ENCODE measurements around the gene MAPKBP1.
"Not testable (repeated sequence)": the region's sequence is repeated elsewhere in the genome, so short reads cannot be mapped to it uniquely, and the experiment has no call there.

The MAPKBP1 gene

DNA sequence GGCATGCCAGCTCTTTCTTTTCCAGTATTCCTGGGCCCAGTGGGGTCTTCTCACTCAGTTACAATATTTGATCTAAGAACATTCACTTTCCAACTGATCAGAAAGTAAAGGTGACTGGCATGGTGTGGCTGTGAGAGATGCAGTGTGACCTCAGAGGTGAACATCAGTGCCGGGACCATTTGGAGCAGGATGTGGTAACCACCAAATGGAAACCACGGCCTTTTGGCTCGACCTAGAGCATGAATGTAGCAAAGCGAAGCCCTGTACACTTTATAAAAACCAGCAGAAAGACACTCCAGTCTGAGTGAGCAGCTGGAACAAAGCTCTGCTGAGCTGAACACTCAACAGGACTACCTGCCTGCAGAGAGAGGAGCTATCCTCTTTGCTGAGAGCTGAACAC, 57.0 kb downstream of the MAPKBP1 start:
- H3K4me1 ChIP-seq (ENCODE audit: control insufficient read depth, insufficient read depth, low read length), result peaks cover 13% of the 10 kb centered on the region
- H3K4me2 ChIP-seq (ENCODE audit: low read length), result not testable (repeated sequence)

DNA sequence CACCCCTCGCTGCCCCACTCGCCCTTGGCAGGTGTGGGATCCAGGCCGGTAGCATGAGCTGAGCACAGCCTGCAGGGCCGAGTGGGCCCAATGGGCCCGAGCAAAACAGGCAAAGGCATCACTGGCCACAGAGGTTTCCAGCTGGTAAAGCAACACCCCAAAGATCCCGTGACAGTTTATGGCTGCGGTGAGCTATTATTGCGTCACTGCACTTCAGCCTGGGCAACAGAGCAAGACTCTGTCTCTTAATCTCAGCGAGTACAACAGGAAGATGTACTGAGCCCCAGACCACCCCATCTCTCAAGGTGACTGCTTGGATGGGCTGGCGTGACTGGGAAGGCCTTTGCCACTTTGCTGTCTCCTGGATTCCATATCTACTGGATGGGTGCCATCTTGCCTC, 57.9 kb downstream of the MAPKBP1 start:
- Histone ChIP-seq H3K4me2 (ENCODE audit: low read length) (no peak overlapping the region), H3K4me1 (ENCODE audit: control insufficient read depth, insufficient read depth, low read length) (peaks cover 12% of the 10 kb centered on the region), H3K9ac (ENCODE audit: low read depth, low read length) (no peak overlapping the region), H3K4me3 (ENCODE audit: low read length) (no peak overlapping the region), H3K9me3 (replicated peaks; ENCODE audit: low read length) (no peaks in the 10 kb centered on the region), H3K27me3 (ENCODE audit: control insufficient read depth, insufficient read depth, low read length) (no peaks in the 10 kb centered on the region), H3K36me3 (ENCODE audit: insufficient read depth, low read length) (no peaks in the 10 kb centered on the region)

More for the DNA sequence above, 57.0 kb downstream of the MAPKBP1 start:
- not testable (repeated sequence) for H3K27me3 ChIP-seq (ENCODE audit: control insufficient read depth, insufficient read depth, low read length); H3K4me3 ChIP-seq (ENCODE audit: low read length); H3K9me3 ChIP-seq (replicated peaks; ENCODE audit: low read length); H3K36me3 ChIP-seq (ENCODE audit: insufficient read depth, low read length); H3K9ac ChIP-seq (ENCODE audit: low read depth, low read length)

DNA sequence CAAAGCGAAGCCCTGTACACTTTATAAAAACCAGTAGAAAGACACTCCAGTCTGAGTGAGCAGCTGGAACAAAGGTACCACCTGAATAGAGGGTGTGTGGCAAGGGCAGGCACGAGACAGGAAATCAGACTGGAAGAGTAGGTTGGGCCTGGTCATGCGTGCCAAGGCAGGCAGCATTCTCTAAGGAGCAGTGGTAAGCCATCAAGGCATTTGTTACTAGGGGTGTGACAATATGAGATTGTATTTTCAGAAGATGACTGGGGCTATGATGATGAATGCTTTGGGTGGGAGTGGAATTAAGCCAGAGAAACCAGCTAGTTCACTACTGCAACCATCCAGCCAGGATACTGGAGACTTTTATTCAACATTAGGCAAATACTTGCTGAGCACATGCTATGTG, 58.6 kb downstream of the MAPKBP1 start:
- no peaks in the 10 kb centered on the region for H3K27me3 ChIP-seq (ENCODE audit: control insufficient read depth, insufficient read depth, low read length)
- no peaks in the 10 kb centered on the region for H3K36me3 ChIP-seq (ENCODE audit: insufficient read depth, low read length)
- peaks cover 8% of the 10 kb centered on the region for H3K4me1 ChIP-seq (ENCODE audit: control insufficient read depth, insufficient read depth, low read length)
- no peak overlapping the region for H3K4me2 ChIP-seq (ENCODE audit: low read length)
- H3K4me3 ChIP-seq (ENCODE audit: low read length), result no peak overlapping the region
- no peaks in the 10 kb centered on the region for H3K9me3 ChIP-seq (replicated peaks; ENCODE audit: low read length)
- H3K9ac ChIP-seq (ENCODE audit: low read depth, low read length), result no peak overlapping the region

DNA sequence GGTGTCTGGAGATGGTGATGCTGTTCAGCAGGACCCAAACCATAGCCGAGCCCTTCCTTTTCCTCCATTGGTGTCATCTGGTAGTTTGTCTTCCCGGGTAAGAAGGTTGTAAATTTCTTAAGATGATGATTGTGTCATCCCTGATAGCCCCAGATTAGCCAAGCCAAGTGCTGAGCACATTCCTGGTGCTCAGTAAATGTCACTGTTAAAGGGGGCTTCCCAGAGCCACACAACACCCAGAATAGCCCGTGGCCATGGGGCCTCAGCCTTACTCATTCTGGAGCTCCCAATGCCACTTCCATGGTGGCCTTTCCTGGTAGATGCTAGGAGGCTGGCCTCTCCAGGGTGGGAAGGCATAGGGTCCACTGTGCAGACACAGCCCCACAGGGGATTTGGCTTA, 59.8 kb downstream of the MAPKBP1 start:
- Histone ChIP-seq H3K36me3 (ENCODE audit: insufficient read depth, low read length) (no peaks in the 10 kb centered on the region), H3K4me1 (ENCODE audit: control insufficient read depth, insufficient read depth, low read length) (peaks cover under 1% of the 10 kb centered on the region)

DNA sequence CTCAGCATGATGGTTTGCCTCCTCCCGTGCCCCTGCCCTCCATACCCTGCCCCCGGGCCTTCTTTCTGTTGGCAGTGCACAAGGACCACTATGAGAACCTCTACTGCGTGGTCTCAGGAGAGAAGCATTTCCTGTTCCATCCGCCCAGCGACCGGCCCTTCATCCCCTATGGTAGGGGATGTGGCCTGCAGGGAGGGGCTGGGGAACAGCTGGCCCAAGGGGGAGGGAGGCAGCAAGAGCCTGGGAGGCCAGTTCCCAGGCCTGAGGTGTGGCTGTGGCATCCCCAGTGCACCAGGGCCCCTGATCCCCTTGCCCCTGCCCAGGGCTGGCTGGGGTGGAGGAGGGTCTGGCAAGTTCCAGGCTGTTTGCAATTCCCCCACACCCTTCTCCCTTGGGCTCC, 61.8 kb downstream of the MAPKBP1 start:
- H3K9ac ChIP-seq (ENCODE audit: low read depth, low read length), result no peak overlapping the region
- no peaks in the 10 kb centered on the region for H3K4me1 ChIP-seq (ENCODE audit: control insufficient read depth, insufficient read depth, low read length)
- no peak overlapping the region for H3K4me2 ChIP-seq (ENCODE audit: low read length)
- no peaks in the 10 kb centered on the region for H3K36me3 ChIP-seq (ENCODE audit: insufficient read depth, low read length)
- H3K9me3 ChIP-seq (replicated peaks; ENCODE audit: low read length), result no peaks in the 10 kb centered on the region
- H3K27me3 ChIP-seq (ENCODE audit: control insufficient read depth, insufficient read depth, low read length), result no peaks in the 10 kb centered on the region
- H3K4me3 ChIP-seq (ENCODE audit: low read length), result no peak overlapping the region

More for the DNA sequence above, 59.8 kb downstream of the MAPKBP1 start:
- H3K9me3 ChIP-seq (replicated peaks; ENCODE audit: low read length), result no peaks in the 10 kb centered on the region
- no peak overlapping the region for H3K9ac ChIP-seq (ENCODE audit: low read depth, low read length)
- no peak overlapping the region for H3K4me3 ChIP-seq (ENCODE audit: low read length)
- no peaks in the 10 kb centered on the region for H3K27me3 ChIP-seq (ENCODE audit: control insufficient read depth, insufficient read depth, low read length)
- no peak overlapping the region for H3K4me2 ChIP-seq (ENCODE audit: low read length)

DNA sequence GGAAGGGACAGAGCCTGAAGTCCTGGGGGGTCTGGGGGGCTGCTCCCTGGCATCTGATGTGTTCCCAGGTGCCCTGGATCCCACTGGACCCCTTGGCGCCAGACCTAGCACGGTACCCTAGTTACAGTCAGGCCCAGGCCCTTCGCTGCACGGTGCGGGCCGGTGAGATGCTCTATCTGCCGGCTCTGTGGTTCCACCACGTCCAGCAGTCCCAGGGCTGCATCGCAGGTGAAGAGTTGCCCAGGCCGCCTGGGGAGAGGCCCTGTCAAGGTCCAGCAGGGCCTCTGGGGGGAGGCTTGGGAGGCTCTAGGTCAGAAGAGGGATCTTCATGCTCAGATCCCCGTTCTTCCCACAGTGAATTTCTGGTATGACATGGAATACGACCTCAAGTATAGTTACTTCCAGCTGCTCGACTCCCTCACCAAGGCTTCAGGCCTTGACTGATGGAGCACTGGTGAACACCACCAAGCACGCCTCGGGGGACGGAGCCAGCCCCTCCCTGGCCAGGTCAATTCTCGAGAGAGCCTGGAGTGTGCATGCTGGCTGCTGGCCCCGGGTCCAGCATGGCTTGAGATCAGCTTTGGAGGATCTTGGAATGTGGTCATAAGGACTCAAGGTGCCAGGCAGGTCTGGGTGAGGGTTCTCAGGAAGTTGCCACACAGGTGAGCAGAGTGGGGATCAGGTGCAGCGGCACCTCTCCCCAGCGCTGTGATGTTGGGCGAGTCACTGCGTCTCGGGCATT, 62.6 kb downstream of the MAPKBP1 start:
- Histone ChIP-seq H3K9me3 (replicated peaks; ENCODE audit: low read length) (no peaks in the 10 kb centered on the region), H3K4me1 (ENCODE audit: control insufficient read depth, insufficient read depth, low read length) (no peaks in the 10 kb centered on the region), H3K4me3 (ENCODE audit: low read length) (no peak overlapping the region), H3K36me3 (ENCODE audit: insufficient read depth, low read length) (no peaks in the 10 kb centered on the region), H3K9ac (ENCODE audit: low read depth, low read length) (no peak overlapping the region), H3K4me2 (ENCODE audit: low read length) (no peak overlapping the region), H3K27me3 (ENCODE audit: control insufficient read depth, insufficient read depth, low read length) (no peaks in the 10 kb centered on the region)

DNA sequence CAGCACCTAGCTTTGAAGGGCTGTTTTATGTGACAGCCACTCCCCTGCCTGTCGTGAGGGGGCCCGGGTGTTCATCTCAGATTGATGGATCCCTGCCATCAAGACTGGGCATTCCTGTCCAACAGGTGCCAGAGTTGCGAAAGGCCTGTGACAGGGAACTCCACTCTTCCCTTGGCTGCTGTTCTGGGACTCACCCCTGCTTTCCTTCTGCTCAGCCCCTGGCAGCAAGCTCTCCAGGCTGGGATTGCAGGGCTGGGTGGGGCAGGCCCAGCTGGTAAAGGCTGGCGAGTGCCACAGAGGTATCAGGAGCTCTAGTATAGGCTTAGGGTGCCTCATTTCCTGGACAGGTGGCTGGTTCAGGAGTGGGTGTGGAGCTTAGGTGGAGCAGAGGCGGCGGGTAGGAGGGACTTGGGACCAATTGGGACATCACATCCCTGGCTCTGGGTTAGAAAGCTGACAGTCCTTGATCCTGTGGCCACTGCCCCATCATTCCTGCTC, 64.2 kb downstream of the MAPKBP1 start, which contains the start of gene PLA2G4B:
TSS of gene PLA2G4B (plus strand) at position 448 of the 498 bp plus-strand sequence. CDS start 67 bp downstream, outside the sequence.
- Histone ChIP-seq H3K9ac (ENCODE audit: low read depth, low read length) (no peak within 1 kb of the TSS), H3K4me3 (ENCODE audit: low read length) (no peak within 1 kb of the TSS), H3K4me2 (ENCODE audit: low read length) (no peak within 1 kb of the TSS), H3K9me3 (replicated peaks; ENCODE audit: low read length) (no peaks in the 10 kb centered on the region), H3K36me3 (ENCODE audit: insufficient read depth, low read length) (no peaks in the 10 kb centered on the region), H3K27me3 (ENCODE audit: control insufficient read depth, insufficient read depth, low read length) (no peaks in the 10 kb centered on the region), H3K4me1 (ENCODE audit: control insufficient read depth, insufficient read depth, low read length) (no peaks in the 10 kb centered on the region)

DNA sequence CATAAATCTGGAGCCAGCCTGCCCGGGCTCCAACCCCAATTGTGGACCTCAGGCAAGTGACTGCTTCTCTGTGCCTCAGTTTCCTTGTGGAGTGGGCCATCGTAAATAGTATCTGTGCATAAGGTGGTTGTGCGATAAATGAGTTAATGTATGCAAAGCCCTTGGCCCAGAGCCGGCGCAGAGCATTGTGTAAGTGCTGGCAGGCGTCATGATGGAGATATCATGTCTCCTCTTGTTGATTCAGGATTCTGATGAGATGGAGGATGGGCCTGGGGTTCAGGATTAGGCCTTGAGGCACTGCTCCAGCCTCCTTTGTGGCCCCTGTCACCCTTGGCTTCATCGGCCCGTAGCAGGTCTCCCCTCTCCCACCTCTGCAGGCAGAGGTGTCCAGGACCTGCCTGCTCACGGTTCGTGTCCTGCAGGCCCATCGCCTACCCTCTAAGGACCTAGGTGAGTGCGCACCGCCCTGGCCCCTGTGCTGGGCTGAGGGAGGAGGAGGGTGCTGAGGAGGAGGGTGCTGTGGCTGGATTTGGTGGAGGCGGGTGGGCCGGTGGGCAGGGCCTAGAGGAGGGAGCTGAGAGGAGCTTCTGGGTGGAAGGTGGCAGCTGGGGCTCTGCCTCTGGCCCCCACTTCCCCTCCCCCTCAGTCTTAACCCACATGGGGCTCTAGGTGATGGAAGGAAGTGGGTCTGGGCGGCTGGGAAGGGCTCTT, 65.7 kb downstream of the MAPKBP1 start:
- no peak overlapping the region for H3K4me2 ChIP-seq (ENCODE audit: low read length)
- no peak overlapping the region for H3K4me3 ChIP-seq (ENCODE audit: low read length)
- H3K9me3 ChIP-seq (replicated peaks; ENCODE audit: low read length), result no peaks in the 10 kb centered on the region
- H3K9ac ChIP-seq (ENCODE audit: low read depth, low read length), result no peak overlapping the region
- no peaks in the 10 kb centered on the region for H3K36me3 ChIP-seq (ENCODE audit: insufficient read depth, low read length)
- no peaks in the 10 kb centered on the region for H3K27me3 ChIP-seq (ENCODE audit: control insufficient read depth, insufficient read depth, low read length)
- no peaks in the 10 kb centered on the region for H3K4me1 ChIP-seq (ENCODE audit: control insufficient read depth, insufficient read depth, low read length)

DNA sequence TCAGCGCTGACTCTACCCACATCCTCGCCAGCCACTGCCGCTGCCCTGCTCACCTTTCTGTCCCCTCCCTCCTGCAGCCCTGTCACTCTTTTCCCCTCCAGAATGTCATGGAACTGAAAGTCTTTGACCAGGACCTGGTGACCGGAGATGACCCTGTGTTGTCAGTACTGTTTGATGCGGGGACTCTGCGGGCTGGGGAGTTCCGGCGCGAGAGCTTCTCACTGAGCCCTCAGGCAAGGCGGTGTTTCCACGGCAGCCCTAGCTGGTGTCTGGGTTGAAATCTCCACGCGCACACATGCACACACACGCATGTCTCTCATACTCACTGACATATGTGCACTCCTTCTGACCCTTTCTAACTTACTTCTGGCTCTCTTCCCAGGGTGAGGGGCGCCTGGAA, 66.4 kb downstream of the MAPKBP1 start:
- Histone ChIP-seq H3K27me3 (ENCODE audit: control insufficient read depth, insufficient read depth, low read length) (no peaks in the 10 kb centered on the region), H3K9me3 (replicated peaks; ENCODE audit: low read length) (no peaks in the 10 kb centered on the region), H3K4me3 (ENCODE audit: low read length) (no peak overlapping the region), H3K36me3 (ENCODE audit: insufficient read depth, low read length) (no peaks in the 10 kb centered on the region), H3K9ac (ENCODE audit: low read depth, low read length) (no peak overlapping the region), H3K4me2 (ENCODE audit: low read length) (no peak overlapping the region), H3K4me1 (ENCODE audit: control insufficient read depth, insufficient read depth, low read length) (no peaks in the 10 kb centered on the region)

DNA sequence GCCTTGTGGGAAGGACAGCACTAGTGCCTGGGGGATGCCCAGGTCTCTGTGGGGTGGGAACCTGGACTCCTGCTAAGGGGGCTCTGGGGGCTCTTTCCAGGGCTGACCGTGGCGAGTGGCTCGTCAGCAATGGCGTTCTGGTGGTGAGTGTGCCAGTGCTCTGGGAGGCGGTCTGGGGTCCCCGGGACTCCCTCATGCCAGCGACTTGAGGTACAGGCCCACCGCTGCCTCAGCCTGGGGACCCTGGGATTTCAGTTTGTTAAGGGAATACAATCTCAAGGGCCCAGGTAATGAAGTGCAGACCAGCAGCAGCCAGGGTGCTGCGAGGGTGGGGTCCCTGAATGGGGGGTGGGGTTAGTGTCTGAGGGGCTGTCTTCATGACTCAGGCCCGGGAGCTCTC, 66.8 kb downstream of the MAPKBP1 start:
- no peak overlapping the region for H3K9ac ChIP-seq (ENCODE audit: low read depth, low read length)
- no peaks in the 10 kb centered on the region for H3K36me3 ChIP-seq (ENCODE audit: insufficient read depth, low read length)
- H3K9me3 ChIP-seq (replicated peaks; ENCODE audit: low read length), result no peaks in the 10 kb centered on the region

DNA sequence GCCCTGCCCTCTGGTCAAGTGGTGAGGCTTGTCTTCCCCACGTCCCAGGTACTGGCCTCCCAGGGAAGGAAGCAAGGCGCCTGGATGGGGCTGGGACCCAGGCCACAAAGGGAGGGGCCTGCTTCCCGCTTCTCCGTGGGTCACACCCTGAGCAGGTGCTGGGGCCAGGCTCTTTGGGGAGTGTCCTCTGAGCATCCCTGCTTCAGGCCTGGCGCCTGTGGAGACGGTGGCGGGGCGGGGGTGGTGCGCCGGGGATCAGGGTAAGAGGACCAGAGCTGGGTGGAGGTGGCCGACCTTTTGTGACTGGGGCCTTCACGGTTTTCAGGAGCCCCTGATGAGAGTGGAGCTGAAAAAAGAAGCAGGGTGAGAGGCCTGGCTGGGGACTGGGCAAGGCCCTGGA, 67.9 kb downstream of the MAPKBP1 start:
- Histone ChIP-seq H3K4me1 (ENCODE audit: control insufficient read depth, insufficient read depth, low read length) (no peaks in the 10 kb centered on the region), H3K36me3 (ENCODE audit: insufficient read depth, low read length) (no peaks in the 10 kb centered on the region), H3K9me3 (replicated peaks; ENCODE audit: low read length) (no peaks in the 10 kb centered on the region), H3K9ac (ENCODE audit: low read depth, low read length) (no peak overlapping the region), H3K4me3 (ENCODE audit: low read length) (no peak overlapping the region), H3K27me3 (ENCODE audit: control insufficient read depth, insufficient read depth, low read length) (no peaks in the 10 kb centered on the region), H3K4me2 (ENCODE audit: low read length) (no peak overlapping the region)

More for the DNA sequence above, 66.8 kb downstream of the MAPKBP1 start:
- H3K27me3 ChIP-seq (ENCODE audit: control insufficient read depth, insufficient read depth, low read length), result no peaks in the 10 kb centered on the region
- H3K4me1 ChIP-seq (ENCODE audit: control insufficient read depth, insufficient read depth, low read length), result no peaks in the 10 kb centered on the region
- H3K4me2 ChIP-seq (ENCODE audit: low read length), result no peak overlapping the region
- H3K4me3 ChIP-seq (ENCODE audit: low read length), result no peak overlapping the region
